GM12878 (cell line): ENCODE measurements around the gene PLEKHA6.

ENCODE experiments used
- BRCA1 ChIP-seq: IDR thresholded peaks from 2 replicates; pipeline ENCODE4 v1.6.1; 2011; ENCODE audit warnings: low read depth, low read length, improper control_type of control experiment
- KDM1A ChIP-seq: fragments of 200-600 bp; sonication (generic); IDR thresholded peaks from 2 replicates; pipeline ENCODE4 v1.6.1; 2016; ENCODE audit warnings: borderline replicate concordance
- TF ChIP-seq, protein P1 (sequence below), 3 experiments: IDR thresholded peaks in 2 of 3; conservative IDR thresholded peaks in 1 of 3; 2 replicates each; pipeline ENCODE4 v1.5.1; 2011; ENCODE audit warnings: low read depth in 3 of 3, low read length in 3 of 3, mild to moderate bottlenecking in 3 of 3, control low read depth in 2 of 3, moderate library complexity in 2 of 3, inconsistent platforms in 1 of 3, mixed read lengths in 1 of 3; ENCODE audit not compliant: control insufficient read depth in 2 of 3, insufficient read depth in 1 of 3; ENCODE audit errors: extremely low read depth in 1 of 3
- TF ChIP-seq, protein P2 (sequence below): IDR thresholded peaks from 2 replicates; pipeline ENCODE4 v1.6.1; 2012; ENCODE audit warnings: mild to moderate bottlenecking, low read depth, low read length

DNA sequence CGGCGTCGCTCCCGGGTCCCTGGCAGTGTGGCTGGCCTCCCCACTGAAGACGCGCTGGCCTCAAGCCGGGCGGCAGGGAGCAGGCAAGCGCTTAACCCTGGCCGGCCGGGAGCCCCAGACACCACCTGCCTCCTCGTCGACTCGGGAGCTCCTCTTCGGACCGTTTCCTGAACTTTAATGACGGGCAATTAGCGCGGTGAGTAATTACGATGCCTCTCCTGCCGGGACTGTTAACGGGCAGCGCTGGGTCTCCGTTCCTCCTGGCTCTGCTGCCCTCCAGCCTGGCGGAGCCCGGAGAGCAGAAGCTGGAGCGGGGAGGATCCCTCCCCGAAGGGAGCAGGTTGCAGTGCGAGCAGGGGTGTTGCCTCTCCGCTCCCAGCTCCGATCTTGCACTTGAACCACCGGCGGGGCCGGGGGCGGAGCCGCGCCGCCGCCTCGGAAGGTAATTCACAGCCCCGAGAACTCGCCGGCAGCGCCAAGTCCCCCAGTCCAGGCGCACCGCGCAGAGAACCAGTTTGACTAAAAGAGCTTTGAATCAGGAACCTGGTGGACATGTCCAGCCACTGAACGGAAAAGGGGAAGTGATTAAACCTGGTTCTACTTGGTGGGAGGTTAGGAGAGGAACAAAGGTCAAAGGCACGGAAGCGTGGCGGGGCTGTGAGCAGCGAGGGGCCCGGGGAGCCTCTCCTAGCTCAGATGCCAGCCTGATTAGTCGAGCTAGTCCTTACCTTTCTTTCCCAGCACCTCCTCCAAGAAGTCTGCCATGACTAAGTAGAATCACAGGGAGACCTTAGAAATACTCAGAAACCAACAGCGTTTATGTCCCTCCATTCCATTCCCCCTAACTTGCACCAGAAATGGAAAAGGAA, 18.3 kb upstream of the PLEKHA6 start:
- TF ChIP-seq, protein P1, sequence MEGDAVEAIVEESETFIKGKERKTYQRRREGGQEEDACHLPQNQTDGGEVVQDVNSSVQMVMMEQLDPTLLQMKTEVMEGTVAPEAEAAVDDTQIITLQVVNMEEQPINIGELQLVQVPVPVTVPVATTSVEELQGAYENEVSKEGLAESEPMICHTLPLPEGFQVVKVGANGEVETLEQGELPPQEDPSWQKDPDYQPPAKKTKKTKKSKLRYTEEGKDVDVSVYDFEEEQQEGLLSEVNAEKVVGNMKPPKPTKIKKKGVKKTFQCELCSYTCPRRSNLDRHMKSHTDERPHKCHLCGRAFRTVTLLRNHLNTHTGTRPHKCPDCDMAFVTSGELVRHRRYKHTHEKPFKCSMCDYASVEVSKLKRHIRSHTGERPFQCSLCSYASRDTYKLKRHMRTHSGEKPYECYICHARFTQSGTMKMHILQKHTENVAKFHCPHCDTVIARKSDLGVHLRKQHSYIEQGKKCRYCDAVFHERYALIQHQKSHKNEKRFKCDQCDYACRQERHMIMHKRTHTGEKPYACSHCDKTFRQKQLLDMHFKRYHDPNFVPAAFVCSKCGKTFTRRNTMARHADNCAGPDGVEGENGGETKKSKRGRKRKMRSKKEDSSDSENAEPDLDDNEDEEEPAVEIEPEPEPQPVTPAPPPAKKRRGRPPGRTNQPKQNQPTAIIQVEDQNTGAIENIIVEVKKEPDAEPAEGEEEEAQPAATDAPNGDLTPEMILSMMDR (IDR thresholded peaks at IDR 0.05 in 2 of 3, conservative IDR thresholded peaks at IDR 0.05 in 1 of 3; ENCODE audit: control insufficient read depth in 2 of 3, extremely low read depth in 1 of 3, insufficient read depth in 1 of 3, low read depth in 3 of 3, low read length in 3 of 3): no peak
- TF ChIP-seq BRCA1 (no peak), KDM1A (no peak)
- TF ChIP-seq, protein P2, sequence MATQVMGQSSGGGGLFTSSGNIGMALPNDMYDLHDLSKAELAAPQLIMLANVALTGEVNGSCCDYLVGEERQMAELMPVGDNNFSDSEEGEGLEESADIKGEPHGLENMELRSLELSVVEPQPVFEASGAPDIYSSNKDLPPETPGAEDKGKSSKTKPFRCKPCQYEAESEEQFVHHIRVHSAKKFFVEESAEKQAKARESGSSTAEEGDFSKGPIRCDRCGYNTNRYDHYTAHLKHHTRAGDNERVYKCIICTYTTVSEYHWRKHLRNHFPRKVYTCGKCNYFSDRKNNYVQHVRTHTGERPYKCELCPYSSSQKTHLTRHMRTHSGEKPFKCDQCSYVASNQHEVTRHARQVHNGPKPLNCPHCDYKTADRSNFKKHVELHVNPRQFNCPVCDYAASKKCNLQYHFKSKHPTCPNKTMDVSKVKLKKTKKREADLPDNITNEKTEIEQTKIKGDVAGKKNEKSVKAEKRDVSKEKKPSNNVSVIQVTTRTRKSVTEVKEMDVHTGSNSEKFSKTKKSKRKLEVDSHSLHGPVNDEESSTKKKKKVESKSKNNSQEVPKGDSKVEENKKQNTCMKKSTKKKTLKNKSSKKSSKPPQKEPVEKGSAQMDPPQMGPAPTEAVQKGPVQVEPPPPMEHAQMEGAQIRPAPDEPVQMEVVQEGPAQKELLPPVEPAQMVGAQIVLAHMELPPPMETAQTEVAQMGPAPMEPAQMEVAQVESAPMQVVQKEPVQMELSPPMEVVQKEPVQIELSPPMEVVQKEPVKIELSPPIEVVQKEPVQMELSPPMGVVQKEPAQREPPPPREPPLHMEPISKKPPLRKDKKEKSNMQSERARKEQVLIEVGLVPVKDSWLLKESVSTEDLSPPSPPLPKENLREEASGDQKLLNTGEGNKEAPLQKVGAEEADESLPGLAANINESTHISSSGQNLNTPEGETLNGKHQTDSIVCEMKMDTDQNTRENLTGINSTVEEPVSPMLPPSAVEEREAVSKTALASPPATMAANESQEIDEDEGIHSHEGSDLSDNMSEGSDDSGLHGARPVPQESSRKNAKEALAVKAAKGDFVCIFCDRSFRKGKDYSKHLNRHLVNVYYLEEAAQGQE: no peak
